Calu3 (cell line): ENCODE measurements around the gene L1TD1. TPM values are rescaled to one million over a fixed set of nuclear protein-coding genes. Genes with fewer than 3 reads are reported as not detected.

ENCODE experiments used
- BruUV-seq: library from RNA; stranded (reverse); fragments of 400-500 nt; replicated peaks from 2 replicates; lab custom pipeline; 2021; lab: Mats Ljungman, UMichigan
- CTCF ChIA-PET: fragments of 300-600 bp; sonication (Branson Sonifier 250); formaldehyde crosslinking; loops from one replicate; lab custom pipeline; 2022; ENCODE audit warnings: antibody characterized with exemption; lab: Charles Lee
- DNase-seq: peaks from one replicate; pipeline ENCODE4 v3.0.0; 2022
- H3K27ac Mint-ChIP-seq: one replicate; pipeline ENCODE4 v1.8.0; 2022; ENCODE audit warnings: mixed read lengths; ENCODE audit not compliant: unreplicated experiment
- H3K27me3 Mint-ChIP-seq: one replicate; pipeline ENCODE4 v1.8.0; 2022; ENCODE audit warnings: mixed read lengths; ENCODE audit not compliant: unreplicated experiment
- H3K36me3 Mint-ChIP-seq: one replicate; pipeline ENCODE4 v1.8.0; 2022; ENCODE audit warnings: mild to moderate bottlenecking, moderate library complexity, mixed read lengths; ENCODE audit not compliant: insufficient read depth, unreplicated experiment
- H3K4me1 Mint-ChIP-seq: one replicate; pipeline ENCODE4 v1.8.0; 2022; ENCODE audit warnings: mild to moderate bottlenecking, low read depth, mixed read lengths; ENCODE audit not compliant: unreplicated experiment
- H3K4me3 Mint-ChIP-seq: one replicate; pipeline ENCODE4 v1.8.0; 2022; ENCODE audit warnings: mild to moderate bottlenecking, low read depth, moderate library complexity, mixed read lengths; ENCODE audit not compliant: unreplicated experiment
- H3K9me3 Mint-ChIP-seq: one replicate; pipeline ENCODE4 v1.8.0; 2022; ENCODE audit warnings: low read depth, mixed read lengths; ENCODE audit not compliant: unreplicated experiment
- intact Hi-C: fragments of 100-400 bp; cut with micrococcal nuclease; formaldehyde crosslinking; loops from one replicate; pipeline ENCODE4 v1.10.0; 2022; ENCODE audit not compliant: unreplicated experiment
- total RNA-seq: library from RNA; stranded (reverse); gene quantifications from 2 replicates; pipeline ENCODE4 v1.2.3, GENCODE V29; 2022
- TF ChIP-seq, protein P1 (sequence below): fragments of 200-600 bp; IDR thresholded peaks from one replicate; pipeline ENCODE4 v1.8.0; 2022; ENCODE audit warnings: antibody characterized with exemption; ENCODE audit not compliant: unreplicated experiment

The L1TD1 gene
- total RNA-seq, 1 experiment from 2014 or later: not detected

DNA sequence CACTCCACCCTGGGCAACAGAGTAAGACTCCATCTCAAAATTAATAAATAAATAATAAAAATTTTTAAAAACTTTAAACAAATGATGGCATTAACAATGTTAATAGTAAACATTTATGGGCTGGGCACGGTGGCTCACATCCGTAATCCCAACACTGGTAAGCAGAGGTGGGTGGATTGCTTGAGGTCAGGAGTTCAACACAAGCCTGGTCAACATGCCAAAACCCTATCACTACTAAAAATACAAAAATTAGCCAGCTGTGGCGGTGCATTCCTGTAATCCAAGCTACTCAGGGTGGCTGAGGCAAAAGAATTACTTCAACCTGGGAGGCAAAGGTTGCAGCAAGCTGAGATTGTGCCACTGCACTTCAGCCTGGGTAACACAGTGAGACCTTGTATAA is 9.0 kb upstream of the L1TD1 start:
- BruUV-seq: no TSS peak
- intact Hi-C loops: no loop called here
- H3K36me3 Mint-ChIP-seq: peaks cover 3% of the 10 kb centered on the region
- DNase-seq: no peak
- no peak overlapping the region for H3K27ac Mint-ChIP-seq
- H3K27me3 Mint-ChIP-seq: peaks cover 19% of the 10 kb centered on the region
- TF ChIP-seq, protein P1, sequence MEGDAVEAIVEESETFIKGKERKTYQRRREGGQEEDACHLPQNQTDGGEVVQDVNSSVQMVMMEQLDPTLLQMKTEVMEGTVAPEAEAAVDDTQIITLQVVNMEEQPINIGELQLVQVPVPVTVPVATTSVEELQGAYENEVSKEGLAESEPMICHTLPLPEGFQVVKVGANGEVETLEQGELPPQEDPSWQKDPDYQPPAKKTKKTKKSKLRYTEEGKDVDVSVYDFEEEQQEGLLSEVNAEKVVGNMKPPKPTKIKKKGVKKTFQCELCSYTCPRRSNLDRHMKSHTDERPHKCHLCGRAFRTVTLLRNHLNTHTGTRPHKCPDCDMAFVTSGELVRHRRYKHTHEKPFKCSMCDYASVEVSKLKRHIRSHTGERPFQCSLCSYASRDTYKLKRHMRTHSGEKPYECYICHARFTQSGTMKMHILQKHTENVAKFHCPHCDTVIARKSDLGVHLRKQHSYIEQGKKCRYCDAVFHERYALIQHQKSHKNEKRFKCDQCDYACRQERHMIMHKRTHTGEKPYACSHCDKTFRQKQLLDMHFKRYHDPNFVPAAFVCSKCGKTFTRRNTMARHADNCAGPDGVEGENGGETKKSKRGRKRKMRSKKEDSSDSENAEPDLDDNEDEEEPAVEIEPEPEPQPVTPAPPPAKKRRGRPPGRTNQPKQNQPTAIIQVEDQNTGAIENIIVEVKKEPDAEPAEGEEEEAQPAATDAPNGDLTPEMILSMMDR: no peak
- H3K4me1 Mint-ChIP-seq: no peaks in the 10 kb centered on the region
- no peaks in the 10 kb centered on the region for H3K9me3 Mint-ChIP-seq
- no peak overlapping the region for H3K4me3 Mint-ChIP-seq
- CTCF ChIA-PET: no interaction called here

DNA sequence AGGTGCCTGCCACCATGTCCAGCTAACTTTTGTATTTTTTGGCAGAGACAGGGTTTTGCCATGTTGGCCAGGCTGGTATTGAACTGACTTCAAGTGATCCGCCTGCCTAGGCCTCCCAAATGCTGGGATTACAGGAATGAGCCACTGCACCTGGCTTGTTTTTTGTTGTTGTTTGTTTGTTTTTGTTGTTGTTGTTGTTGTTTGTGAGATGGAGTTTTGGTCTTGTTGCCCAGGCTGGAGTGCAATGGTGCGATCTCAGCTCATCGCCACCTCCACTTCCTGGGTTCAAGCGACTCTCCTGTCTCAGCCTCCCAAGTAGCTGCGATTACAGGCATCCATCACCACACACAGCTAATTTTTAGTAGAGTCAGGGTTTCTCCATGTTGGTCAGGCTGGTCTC is 7.1 kb upstream of the L1TD1 start:
- DNase-seq: no peak
- Mint-ChIP-seq H3K27me3 (peaks cover 5% of the 10 kb centered on the region), H3K27ac (no peak overlapping the region), H3K36me3 (no peaks in the 10 kb centered on the region), H3K4me1 (no peaks in the 10 kb centered on the region), H3K4me3 (no peak overlapping the region), H3K9me3 (no peaks in the 10 kb centered on the region)
- TF ChIP-seq, protein P1: no peak
- intact Hi-C loops: no loop called here
- BruUV-seq: no TSS peak
- CTCF ChIA-PET: no interaction called here

DNA sequence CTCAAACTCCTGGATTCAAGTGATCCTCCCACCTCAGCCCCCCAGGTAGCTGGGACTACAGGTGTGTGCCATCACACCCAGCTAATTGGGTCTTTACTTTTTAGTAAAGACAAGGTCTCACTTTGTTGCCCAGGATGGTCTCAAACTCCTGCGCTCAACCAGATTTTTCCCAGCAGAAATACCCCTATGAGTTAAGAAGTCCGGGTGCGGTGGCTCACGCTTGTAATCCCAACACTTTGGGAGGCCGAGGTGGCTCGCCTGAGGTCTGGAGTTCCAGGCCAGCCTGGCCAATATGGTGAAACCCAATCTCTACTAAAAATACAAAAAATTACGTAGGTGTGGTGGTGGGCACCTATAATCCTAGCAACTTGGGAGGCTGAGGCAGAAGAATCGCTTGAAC is 6.5 kb upstream of the L1TD1 start:
- TF ChIP-seq, protein P1: no peak
- H3K4me3 Mint-ChIP-seq: no peak overlapping the region
- intact Hi-C loops: no loop called here
- H3K4me1 Mint-ChIP-seq: no peaks in the 10 kb centered on the region
- no peaks in the 10 kb centered on the region for H3K36me3 Mint-ChIP-seq
- no peaks in the 10 kb centered on the region for H3K27me3 Mint-ChIP-seq
- no peak for DNase-seq
- CTCF ChIA-PET: no interaction called here
- no peaks in the 10 kb centered on the region for H3K9me3 Mint-ChIP-seq
- no peak overlapping the region for H3K27ac Mint-ChIP-seq
- BruUV-seq: no TSS peak

DNA sequence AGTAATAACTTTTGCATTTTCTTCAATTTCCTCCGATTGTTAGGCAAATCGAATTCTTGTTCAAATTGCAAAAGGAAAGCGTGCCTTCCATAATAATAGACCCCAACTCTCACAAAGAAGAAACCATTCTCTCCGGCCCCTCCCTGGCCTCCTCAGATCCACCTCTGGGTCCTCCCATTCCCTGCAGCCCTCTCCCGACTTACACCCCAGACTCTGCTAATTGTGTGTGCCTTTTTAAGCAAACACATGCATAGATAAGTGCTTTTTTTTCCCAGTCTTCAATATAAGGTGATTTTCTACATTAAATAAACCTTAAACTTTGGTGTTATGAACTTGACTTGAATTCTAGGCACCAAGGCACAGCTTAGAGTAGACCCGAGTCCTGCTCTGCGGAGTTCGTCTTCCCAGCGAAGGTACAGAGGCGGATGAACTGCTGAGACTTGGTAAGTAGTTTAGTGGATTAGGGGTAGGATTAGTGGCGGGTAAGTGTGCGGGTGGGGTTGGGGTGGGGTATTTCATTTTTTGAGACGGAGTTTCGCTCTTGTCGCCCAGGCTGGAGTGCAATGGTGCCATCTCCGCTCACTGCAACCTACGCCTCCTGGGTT is 1.5 kb downstream of the L1TD1 start:
- DNase-seq: no peak
- Mint-ChIP-seq H3K27me3 (peaks cover 7% of the 10 kb centered on the region), H3K36me3 (no peaks in the 10 kb centered on the region), H3K4me1 (no peaks in the 10 kb centered on the region), H3K9me3 (peaks cover 4% of the 10 kb centered on the region), H3K27ac (no peak overlapping the region), H3K4me3 (no peak overlapping the region)
- CTCF ChIA-PET: no interaction called here
- no TSS peak for BruUV-seq
- TF ChIP-seq, protein P1: no peak
- intact Hi-C loops: no loop called here
